Astrocyte of the spinal cord (primary cell): ENCODE results near the gene ADGRD1.

ENCODE experiments used
- DNase-seq: peaks from one replicate; pipeline ENCODE4 v3.0.0; 2011; ENCODE audit warnings: low read depth, low spot score
- H3K4me3 ChIP-seq: 2 replicates; pipeline ENCODE4 v1.5.1; 2011; ENCODE audit warnings: low read depth, mild to moderate bottlenecking, low read length, moderate library complexity
- CTCF ChIP-seq: IDR thresholded peaks from 2 replicates; pipeline ENCODE4 v1.5.1; 2012; ENCODE audit warnings: low read depth, mild to moderate bottlenecking, low read length, inconsistent platforms
- in situ Hi-C: cut with HindIII; loops from 2 replicates; pipeline ENCODE4 v1.10.0; 2017; ENCODE audit warnings: low sequenced_read_pairs

Gene ADGRD1

DNA sequence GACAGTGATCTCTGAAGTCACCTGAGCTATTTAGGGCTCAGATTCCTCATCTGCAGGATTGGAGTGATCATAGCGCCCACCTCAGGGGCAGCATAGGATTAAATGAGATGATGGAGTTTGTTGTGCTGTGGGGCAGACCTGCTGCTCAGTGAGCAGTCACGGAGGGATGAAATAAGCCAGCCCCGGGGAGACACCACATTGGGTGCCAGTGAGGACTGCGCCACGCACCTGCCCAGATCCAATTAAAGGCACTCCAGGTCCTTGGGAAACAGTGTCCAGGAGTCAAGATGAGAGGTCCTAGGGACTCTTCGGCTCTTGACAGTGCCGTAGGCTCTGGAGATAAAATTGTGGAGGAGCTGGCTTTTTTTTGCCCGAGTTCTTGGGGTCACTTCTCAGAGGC is 166.2 kb downstream of the ADGRD1 start:
- in situ Hi-C loops = no loop called here
- TF ChIP-seq CTCF = no peak
- DNase-seq = no peak
- H3K4me3 ChIP-seq = no peak overlapping the region

- no peak overlapping the region for H3K4me3 ChIP-seq
- TF ChIP-seq CTCF = no peak
- in situ Hi-C loops = no loop called here
- DNase-seq = no peak
Measured at GRCh38 chr12:131120831-131121271, 167.1 kb downstream of the ADGRD1 start.

GRCh38 chr12:131121705-131122405 is 168.1 kb downstream of the ADGRD1 start:
- DNase-seq = no peak
- H3K4me3 ChIP-seq = no peak overlapping the region
- no peak for TF ChIP-seq CTCF
- in situ Hi-C loops = no loop called here

DNA sequence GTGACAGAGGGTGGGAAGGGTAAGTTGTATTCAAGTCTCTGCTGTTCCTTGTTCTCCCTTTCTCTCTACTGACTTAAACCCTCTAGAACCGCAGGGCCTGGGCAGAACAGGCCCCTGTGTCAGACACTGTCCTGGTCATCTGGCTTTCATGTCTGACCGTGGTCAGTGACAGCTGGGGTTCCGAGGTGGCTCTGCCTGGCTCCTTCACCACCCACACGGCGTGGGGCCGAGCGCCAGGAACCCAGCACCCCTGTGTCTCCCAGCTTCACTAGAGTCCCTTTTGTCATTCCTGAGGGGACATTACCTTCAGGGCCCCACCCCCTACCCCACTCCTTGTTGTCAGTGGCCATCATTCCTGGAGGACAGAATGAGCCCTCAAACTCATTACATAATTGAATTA is 168.9 kb downstream of the ADGRD1 start:
- H3K4me3 ChIP-seq = no peak overlapping the region
- no peak for DNase-seq
- TF ChIP-seq CTCF = no peak
- in situ Hi-C loops = no loop called here

DNA sequence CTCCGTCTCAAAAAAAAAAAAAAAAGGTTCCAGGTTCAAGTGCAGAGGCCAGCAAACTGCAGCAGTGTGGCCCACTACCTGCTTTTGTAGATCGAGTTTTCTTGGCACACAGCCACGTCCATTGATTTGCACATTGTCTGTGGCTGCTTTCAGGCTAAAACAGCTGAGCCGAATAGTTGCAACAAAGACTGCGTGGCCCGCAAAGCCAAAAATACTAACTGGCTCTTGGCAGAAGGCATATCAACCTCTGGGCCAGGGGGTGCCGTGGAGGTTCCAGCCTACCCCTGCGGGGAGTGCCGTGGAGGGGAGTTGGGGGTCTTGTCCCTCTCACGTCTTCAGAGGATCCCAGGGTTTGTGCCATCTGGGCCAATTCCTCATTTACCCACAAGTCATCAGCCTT is 170.1 kb downstream of the ADGRD1 start:
- in situ Hi-C loops = no loop called here
- H3K4me3 ChIP-seq = no peak overlapping the region
- no peak for DNase-seq
- no peak for TF ChIP-seq CTCF

DNA sequence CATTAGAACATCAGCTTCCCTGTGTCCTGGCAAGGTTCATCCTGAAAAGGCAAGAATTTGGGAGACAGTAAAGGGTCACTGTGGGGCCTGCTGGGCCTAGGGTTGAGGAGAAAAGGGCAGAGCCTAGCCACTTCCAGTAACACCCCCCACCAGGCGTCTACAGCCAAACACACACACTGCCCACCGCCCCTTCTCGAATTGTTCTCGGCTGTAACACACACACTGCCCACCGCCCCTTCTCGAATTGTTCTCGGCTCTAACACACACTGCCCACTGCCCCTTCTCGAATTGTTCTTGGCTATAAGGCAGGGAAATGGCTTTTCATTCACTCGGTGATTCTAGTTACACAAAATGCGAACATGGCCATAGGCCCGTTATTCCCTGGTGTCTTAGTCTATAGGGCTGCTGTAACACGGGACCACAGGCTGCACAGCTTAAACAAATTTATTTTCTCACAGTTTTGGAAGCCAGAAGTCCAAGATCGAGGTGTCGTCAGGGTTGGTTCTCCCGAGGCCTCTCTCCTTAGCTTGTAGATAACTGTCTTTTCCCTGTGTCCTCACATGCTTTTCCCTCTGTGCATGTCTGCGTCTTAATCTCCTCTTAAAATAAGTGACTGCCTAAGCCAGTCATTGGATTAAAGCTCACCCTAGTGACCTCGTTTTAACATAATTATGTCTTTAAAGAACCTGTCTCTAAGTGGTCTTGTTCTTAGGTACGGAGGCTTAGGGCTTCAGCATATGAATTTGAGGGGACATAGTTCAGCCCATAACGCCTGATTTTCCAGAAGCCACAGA is 171.0 kb downstream of the ADGRD1 start:
- in situ Hi-C loops = no loop called here
- DNase-seq = no peak

More for the DNA sequence above, 171.0 kb downstream of the ADGRD1 start:
- no peak overlapping the region for H3K4me3 ChIP-seq
- no peak for TF ChIP-seq CTCF
